ENCODE data around the gene NACC2.

The NACC2 gene

DNA sequence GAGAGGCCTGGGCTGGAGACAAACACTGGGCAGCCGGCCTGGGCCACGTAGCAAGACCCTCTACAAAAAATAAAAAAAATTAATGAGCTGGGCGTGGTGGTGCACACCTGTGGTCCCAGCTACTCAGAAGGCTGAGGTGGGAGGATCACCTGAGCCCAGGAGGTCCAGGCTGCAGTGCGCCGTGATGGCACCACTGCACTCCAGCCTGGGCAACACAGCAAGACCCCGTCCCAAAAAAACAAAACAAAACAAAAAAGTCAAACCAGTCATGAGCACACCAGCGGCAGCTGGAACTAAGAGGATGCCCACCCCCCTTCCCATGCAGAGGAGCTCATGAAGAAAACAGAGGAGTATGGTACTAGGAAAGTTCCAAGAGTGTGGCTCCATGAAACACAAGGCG is 131.8 kb downstream of the NACC2 start:
- no peak for DNase-seq (ENCODE audit: low read depth)
- TF ChIP-seq CTCF (conservative IDR thresholded peaks at IDR 0.05; ENCODE audit: low read length), result no peak
- H3K4me3 ChIP-seq (ENCODE audit: low read length), result no peak overlapping the region

DNA sequence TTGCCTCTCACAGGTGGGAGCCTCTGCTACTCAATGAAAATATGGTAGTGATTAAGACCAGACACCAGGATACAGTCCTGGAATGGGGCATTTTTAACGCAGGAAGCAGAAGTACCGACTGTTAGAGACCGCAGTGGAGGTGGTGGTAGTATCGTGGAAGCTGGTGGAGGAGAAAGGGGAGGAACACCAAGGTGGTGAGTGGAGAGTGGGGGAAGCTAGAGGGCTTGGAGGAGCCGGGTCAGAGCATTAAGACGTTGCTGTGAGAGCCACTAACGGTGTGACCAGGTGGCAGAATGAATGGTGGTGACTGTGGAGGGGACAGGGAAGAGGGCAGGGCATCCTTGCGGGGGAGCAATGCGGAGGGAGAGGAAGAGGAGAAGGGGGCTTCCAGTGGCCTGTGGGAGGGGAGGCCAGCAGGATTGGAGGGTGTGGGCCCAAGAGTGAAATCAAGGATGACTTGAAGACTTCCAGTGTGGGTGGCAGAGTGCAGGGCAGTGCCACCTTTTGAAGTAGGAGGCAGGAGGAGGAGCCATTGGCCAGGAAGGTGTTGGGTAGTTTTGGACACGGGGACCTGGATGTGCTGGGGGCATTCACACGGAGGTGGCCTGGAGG is 132.3 kb downstream of the NACC2 start:
- TF ChIP-seq CTCF (conservative IDR thresholded peaks at IDR 0.05; ENCODE audit: low read length), result no peak
- no peak for DNase-seq (ENCODE audit: low read depth)
- H3K4me3 ChIP-seq (ENCODE audit: low read length), result no peak overlapping the region

DNA sequence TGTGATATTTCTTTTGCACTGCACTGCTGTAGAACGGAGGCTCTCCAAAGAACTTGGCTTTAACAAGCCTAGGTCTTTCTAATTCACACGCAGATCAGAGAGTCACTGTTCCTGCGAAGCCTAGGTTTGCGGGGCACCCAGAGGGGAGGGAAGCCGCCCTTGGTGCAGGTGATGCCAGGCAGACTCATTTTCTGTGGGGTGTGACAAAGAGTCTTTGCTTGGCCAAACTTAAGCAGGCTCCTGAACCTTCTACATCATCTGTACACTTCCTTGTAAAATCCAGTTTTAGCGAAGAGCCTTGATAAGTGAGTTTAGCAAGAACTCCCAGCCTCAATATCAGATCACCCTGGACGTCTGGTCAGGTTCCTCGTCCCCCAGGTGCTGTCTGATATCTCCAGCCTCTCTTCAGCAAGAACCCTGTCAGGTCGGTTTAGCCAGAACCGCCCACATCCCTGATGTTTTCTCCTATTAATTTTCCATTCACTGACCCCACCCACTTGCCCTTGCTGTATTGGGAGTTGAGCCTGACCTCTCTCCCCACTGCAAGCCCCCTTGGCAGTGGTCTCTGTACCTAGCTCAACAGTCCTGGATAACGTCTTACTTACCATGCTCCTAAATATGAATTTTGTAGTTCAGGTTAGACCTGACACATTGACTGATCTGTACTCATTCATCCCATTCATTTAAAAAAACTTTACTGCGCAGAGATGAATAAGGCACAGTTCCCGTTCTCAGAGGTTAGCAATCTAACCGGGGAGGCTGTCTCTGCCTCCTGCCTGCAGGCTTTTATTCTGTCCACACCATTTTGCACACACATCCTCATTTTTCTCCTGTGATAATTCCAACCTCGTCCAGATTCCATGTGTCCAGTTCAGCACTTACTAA is 133.0 kb downstream of the NACC2 start:
- no peak overlapping the region for H3K4me3 ChIP-seq (ENCODE audit: low read length)
- DNase-seq (ENCODE audit: low read depth), result no peak
- TF ChIP-seq CTCF (conservative IDR thresholded peaks at IDR 0.05; ENCODE audit: low read length), result no peak

DNA sequence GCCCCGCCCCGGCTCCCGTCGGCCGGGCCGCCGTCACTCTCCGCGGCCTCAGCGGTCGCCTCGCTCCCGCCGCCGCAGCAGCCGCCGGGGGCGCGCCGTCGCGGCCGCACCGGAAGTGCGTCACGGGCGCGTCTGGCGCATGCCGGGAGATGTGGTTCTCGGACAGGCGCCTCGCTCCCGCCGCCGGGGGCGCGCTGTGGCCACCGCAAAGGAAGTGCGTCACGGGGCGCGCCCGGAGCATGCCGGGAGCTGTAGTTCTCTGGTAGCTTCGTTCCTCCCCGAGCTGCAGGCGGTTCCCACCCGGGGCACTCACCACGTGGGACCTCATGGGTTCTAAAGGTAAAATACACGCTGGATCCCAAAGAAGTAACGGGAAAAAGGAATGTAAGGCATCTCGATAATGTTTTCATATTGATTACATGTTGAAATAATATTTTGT is 133.8 kb downstream of the NACC2 start, which contains the start of gene UBAC1:
TSS of gene UBAC1 (minus strand) at position 97 of the 439 bp plus-strand sequence. CDS start 211 bp downstream, outside the sequence.
- H3K4me3 ChIP-seq (ENCODE audit: low read length), result peak within 1 kb of the TSS; percentile 75
- DNase-seq (ENCODE audit: low read depth), result peak; percentile 92
- peak; percentile 21; the same call in 1 of the 2 replicates for TF ChIP-seq CTCF (conservative IDR thresholded peaks at IDR 0.05; ENCODE audit: low read length)

DNA sequence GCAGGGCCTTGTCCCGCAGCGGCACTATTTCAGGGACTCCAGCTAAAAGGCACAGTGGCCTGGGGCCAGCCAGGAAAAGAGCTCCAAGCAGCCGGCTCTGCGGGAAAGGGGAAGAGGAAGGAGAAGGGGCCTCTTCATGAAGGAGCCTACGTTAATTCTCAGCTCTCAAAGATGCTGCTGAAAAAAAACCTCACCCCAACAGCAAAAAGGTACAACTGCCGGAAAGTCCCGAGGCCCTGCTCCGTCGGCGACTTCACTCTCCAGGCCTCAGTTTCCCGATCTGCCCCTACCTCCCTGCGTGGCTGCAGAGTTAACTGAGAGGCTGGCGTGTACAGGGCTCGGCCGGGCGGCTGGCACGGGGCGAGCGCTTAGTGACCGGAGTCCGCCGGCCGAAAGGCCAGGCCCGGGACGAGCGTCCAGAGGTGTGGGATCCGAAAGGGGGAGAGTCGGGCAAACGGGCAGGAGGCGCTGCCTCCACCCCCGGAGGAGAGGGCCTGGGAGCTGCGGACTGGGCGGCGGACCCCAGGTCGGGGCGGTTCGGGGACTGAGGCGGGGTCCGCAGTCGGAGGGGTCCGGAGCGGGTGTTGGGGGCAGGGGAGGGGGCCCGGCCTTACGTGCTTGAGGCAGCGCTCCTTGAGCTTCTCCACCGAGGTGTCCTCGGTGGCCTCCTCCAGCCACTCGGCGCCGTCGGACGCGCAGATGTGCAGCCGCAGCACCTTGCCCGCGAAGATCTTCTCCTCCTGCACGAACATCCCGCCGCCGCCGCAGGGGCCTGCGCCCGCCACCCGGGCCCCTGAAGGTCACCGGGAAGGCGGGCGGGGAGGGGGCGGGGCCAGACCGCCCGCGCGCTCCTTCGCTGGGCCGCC is 134.4 kb downstream of the NACC2 start:
- peak overlapping the region; percentile 75 for H3K4me3 ChIP-seq (ENCODE audit: low read length)
- TF ChIP-seq CTCF (conservative IDR thresholded peaks at IDR 0.05; ENCODE audit: low read length), result no peak
- DNase-seq (ENCODE audit: low read depth), result no peak

GRCh38 chr9:135959814-135960213 is 135.3 kb downstream of the NACC2 start:
- no peak for TF ChIP-seq CTCF (conservative IDR thresholded peaks at IDR 0.05; ENCODE audit: low read length)
- no peak for DNase-seq (ENCODE audit: low read depth)

More at GRCh38 chr9:135959814-135960213, 135.3 kb downstream of the NACC2 start:
- H3K4me3 ChIP-seq (ENCODE audit: low read length), result peak overlapping the region; percentile 75

All from AG10803 (cell line).